GM18858 (cell line): ENCODE data around the gene NUFIP2.
"Not testable (repeated sequence)": the region's sequence is repeated elsewhere in the genome, so short reads cannot be mapped to it uniquely, and the experiment has no call there.

Experiments used
- ATAC-seq: cut with Tn5 transposase; IDR thresholded peaks from one replicate; pipeline ENCODE4 v1.9.1; 2021; ENCODE audit not compliant: unreplicated experiment

NUFIP2 gene

DNA sequence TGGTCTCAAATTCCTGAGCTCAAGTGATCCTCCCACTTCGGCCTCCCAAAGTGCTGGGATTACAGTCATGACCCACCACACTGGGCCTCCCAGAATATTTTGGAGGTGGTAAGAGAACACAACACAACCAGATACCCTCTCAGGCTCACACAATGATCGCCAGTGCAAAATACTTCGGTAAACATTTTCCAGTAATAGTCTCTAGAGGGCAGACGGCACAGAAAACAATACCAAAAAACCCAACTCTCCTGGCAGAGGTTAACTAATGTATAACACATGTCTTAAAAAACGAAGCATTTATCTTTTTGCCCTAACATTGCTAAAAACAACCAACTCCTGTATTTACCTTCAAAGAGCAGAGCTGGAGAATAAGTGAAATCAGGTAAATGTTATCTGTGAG lies 10.5 kb downstream of the NUFIP2 start:
- no peak for ATAC-seq

DNA sequence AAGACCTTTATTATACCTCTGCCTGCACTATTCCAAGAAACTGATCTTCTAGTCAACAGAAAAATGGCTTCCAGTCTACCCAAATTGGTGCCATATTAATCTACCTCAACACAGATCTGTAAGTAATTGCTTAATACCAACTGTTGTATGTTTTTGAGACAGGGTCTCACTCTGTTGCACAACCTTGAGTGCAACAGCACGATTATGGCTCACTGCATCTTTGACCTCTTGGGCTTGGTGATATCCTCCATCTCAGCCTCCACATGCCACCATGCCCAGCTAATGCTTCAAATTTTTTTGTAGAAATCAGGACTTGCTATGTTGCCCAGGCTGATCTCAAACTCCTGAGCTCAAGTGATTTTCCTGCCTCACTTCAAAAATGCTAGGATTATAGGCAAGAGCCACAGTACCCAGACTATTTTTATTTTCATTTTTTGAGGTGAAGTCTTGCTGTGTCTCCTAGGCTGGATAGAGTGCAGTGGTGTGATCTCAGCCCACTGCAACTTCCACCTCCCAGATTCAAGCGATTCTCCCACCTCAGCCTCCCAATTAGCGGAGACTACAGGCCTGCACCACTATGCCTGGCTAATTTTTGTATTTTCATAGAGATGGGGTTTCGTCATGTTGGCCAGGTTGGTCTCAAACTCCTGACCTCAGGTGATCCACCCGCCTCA lies 14.4 kb downstream of the NUFIP2 start:
- ATAC-seq: no peak

DNA sequence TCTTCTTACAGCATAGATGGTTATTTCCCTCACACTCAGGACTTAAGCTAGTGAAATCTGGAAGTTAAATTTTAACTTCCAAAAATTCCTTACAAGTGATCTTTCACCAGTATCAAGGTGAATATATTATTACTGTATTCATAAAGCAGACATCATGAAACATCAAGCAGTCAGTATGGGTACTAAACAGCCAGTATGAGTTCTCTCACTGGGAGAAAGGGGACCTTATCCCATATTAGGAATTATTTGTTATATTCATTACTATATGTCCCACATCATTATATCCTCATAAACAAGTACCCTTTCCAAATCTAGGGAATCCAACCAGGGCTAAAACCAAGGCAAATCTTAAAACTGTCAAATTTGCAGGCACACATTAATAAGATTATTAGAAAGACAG lies 15.3 kb downstream of the NUFIP2 start:
- ATAC-seq: no peak

DNA sequence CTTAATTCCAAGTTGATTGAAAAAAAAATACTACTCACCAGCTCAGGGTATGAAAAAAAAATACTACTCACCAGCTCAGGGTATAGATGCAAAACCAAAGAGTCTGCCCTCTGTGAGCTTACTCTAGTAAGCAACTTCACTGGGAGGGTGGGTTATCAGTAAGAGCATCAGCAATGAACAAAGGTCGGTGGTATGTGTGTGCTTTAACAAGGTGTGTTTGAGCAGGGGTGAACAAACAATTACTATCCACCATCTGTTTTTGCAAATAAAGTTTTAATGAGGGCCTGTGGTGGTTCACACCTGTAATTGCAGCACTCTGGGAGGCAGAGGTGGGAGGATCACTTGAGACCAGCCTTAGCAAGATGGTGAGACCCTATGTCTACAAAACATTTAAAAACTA lies 20.0 kb downstream of the NUFIP2 start:
- no peak for ATAC-seq

DNA sequence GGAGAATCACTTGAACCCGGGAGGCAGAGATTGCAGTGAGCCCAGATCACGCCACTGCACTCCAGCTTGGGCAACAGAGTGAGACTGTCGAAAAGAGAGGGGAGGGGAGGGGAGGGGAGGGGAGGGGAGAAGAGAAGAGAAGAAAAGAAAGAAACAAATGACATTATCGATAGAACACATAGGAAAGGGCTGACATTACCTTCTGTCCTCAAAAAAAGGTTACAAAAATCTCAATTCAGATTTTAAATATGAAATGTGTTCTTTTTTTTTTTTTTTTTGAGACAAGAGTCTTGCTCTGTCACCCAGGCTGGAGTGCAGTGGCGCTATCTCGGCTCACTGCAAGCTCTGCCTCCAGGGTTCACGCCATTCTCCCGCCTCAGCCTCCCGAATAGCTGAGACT lies 22.0 kb downstream of the NUFIP2 start:
- not testable (repeated sequence) for ATAC-seq

DNA sequence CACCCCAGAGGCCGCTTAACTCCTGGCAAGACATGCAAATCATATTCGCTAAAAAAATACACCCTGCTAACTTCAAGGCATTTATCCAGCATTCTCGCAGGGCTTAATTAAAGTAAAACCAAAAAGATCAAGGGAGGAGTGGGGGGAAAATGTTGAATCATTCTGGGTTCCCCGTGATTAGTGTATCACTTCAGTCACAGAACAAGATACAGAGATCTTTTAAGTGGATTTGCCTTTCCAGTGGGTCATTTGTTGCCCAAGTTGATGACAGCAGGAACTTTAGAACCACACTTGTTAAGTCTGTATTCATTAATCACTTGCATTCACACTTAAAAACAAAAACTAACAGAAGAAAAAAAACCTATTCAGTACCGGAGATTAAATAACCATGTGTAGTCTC lies 30.0 kb downstream of the NUFIP2 start:
- ATAC-seq: no peak

DNA sequence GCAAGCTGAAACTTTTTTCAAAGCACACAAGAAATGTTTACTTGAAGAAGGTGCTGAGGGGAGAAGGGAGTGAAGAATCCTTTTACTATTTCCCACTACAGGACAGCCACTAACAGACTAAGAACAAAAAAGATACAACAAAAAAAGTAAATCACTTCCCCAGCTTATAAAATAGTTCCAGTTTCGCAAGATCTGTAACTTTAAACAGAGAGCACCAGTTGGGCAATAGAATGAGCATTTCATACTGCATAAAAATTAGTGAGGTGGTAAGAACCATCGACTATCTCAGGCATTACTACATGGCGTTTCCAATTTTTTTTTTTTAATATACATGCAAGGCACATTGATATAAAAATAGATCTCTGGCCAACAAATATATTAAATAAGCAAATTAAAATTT lies 36.2 kb downstream of the NUFIP2 start:
- ATAC-seq: no peak

DNA sequence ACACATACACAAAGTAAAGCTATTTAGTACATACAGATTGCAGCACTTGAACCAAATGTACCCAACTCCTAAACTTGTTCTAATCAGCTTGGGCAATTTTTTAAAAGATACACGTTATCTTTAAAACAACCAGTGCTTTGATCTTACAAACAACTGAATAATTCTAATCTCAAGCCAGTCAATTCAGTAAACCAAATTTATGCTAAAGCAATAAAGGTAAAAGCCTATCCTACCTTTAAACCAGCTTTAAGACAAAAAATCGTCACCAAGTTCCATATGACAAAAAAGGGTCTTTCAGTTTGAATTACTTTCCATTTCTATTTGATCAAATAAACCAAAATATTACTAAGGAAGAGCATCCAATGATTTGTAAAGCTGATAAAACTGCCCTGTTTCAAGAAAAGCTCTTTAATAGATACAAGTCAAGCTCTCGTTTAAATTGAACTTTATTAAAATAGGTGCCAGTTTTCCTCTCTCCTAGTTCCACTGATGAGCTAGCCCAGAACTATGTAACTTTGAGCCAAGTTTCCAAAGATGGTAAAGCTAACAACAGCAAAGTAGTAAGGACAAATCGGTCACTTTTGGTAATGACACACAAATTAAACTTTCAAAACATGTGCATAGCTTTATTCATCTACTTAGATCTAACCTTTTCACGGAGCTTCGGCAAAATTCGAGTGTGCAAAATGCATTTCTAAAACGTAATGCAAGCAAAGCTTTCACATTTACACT lies 37.0 kb downstream of the NUFIP2 start:
- ATAC-seq: no peak

DNA sequence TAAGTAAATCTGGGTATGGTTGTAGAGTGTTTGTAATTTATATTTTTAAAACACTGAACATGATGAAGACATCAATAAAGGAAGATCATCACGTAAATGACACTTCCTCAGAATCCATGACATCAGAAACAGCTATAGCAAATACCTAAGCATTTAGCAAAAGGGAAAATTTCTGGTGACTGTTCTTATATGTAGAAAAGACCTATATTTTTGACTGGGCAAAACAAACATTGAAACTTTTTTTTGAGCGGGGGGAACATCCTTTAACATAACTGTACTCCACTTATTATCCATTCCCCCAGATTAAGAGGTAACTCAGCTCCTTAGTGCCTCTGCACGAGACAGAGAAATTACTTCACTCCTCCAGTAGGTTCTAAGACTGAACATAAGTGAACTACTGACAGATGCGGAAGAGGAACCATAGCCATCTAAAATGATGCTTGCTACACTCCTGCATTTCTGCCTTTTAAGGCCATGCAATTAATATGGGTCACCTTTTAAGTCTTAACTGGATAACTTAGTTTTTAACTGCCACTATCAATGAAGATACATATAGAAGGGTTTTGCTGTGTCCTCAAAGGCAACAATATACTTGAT lies 37.9 kb downstream of the NUFIP2 start:
- no peak for ATAC-seq

DNA sequence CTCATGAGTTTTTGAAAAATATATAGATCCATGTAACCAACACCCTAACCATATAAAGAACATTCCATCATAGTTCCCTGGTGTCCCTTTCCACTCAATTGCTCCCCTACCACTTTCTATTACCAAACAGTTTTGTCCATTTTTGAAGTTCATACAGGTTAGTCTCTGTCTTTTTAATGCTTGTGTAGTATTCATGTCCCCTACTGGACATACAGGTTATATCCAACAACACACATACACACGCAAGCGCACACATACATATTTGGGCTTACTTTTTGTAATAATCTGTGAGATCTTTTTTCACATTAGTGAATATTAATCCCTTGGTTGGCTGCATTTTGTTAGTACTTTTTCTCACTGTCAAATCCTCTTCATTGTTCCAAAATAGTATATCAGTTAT lies 40.9 kb downstream of the NUFIP2 start:
- ATAC-seq: no peak

DNA sequence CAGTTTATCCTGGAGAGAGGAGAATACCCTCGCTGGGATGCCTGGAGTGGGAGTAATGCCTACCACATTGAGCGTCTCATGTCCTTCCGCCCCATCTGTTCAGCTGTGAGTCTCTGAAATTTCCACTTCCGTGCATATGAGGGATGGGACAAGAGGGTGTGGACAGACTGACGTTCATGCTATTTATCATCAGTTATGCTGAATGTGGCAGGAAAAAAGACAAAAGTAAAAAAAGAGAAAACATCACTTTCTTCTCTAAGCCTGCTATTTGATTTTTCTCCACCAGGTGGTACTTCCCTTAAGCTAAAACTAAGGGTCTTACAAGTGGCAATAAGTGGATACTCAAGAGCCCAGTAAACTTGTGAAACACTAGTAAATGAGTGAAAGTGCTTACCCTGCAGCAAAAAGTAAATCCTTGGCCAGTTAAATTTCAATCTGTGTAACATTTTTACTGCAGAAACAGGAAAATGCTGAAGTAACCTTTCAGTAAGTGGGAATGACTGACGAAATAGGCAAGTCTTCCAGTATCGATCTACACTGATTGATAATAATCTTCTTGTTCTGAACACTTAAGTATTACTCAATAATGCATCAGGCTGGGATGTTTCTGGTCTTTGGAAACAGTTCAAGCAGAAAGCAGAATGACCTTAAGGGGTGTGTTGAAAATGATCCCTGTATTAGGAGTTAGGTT lies 41.7 kb downstream of the NUFIP2 start:
- ATAC-seq: no peak

DNA sequence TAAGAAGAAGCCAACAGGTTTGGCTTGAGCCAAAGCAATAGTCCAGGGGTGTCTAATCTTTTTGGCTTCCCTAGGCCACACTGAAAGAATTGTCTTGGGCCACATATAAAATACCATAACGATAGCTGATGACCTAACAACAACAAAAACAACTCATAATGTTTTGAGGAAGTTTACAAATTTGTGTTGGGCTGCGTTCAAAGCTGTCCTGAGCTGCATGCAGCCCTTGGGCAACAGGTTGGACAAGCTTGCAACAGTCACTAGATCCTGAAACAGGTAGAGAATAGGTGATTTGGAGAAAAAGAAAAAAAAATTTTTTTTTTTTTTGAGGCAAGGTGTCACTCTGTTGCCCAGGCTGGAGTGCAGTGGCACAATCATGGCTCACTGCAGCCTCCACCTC lies 42.8 kb downstream of the NUFIP2 start:
- no peak for ATAC-seq

DNA sequence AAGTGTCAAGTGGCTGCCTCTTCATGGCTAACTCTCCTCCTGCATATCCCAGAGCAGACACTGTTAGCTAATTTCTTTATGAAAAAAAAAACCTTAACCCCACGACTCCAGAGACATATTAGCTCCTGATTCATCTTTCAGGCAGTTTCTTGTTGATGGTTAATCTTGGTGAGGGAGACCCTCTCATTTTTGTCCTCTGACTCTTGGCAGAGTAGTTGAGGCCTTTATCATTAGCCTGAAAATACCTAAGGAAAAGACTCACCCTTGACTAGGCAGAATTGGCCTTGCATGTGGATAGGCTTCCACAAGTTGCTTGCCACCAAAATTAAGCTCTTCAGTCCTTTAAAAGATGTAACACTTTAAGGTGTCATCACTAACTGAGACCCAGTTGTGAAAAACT lies 43.3 kb downstream of the NUFIP2 start:
- no peak for ATAC-seq

DNA sequence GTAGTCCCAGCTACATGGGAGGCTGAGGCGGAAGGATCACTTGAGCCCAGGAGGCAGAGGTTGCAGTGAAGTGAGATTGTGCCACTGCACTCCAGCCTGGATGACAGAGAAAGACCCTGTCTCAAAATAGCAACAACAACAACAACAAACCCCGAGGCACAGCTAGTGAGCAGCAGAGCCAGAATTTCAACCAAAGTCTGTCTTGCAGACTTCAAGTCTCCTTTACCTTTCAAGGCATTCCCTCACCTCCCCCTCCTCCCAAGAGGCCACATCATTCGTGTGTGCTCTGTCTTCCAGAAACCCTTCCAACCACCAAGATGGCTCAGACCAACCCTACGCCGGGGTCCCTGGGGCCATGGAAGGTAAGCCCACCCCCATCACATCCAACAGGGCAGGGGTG lies 45.1 kb downstream of the NUFIP2 start:
- ATAC-seq: no peak

DNA sequence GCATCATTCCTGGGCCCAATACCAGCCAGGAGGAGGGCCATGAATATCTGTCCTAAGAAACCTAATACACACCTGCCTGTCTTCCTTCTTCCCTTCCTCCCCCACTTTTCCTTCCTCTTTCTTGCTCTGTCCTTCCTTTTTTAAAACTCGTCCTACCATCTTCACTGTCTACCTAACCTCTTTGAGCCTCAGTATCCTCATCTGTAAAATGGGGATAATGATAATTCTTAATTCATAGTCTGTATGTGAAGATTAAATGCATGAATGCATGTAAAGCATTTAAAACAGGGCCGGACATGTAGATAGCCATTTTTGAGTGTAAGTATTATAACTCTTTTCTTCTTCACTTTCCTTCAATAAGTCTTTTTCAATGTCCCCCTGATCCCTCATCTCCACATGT lies 46.7 kb downstream of the NUFIP2 start:
- ATAC-seq: no peak

DNA sequence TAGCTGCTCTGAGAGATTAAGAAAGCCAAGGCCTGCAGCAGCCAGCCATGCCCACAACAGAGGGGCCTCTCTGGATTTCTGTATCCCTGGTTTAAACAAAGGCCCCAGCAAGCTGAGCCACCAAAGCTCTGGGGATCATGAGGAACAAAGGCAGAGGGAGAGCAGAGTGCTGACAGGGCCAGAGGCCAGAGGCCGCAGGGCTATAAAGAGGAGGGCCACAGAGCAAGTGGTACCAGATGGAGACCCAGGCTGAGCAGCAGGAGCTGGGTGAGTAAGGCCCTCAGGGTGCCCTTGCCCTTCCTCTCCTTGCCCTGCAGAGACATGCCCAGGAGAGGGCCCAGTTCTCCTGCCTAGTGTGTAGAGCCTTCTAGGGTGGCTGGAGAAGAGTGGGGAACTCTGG lies 47.3 kb downstream of the NUFIP2 start, which contains the start of gene CRYBA1:
Gene CRYBA1, plus strand, starts transcription at position 232 of the 400 bp plus-strand sequence. Its CDS starts 5 bp downstream, at position 237.
- no peak for ATAC-seq

DNA sequence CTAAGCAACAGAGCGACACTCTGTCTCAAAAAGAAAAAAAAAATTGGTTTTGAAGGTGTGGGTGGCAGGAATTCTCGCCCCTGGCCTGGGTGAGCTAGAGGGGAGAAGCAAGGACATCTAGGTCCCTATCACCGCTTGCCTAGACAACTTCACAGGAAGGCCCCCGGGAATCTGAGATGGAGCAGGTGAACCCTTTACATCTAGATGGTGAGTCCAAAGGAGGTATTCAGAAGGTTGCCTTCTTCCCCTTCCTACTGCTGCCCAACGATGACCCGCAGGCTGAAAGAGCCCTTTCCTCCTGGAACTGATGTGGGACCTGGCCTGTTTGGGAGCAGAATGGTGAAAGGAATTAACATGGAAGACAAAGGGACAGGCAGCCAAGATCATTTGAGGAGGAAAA lies 48.5 kb downstream of the NUFIP2 start:
- ATAC-seq: no peak

DNA sequence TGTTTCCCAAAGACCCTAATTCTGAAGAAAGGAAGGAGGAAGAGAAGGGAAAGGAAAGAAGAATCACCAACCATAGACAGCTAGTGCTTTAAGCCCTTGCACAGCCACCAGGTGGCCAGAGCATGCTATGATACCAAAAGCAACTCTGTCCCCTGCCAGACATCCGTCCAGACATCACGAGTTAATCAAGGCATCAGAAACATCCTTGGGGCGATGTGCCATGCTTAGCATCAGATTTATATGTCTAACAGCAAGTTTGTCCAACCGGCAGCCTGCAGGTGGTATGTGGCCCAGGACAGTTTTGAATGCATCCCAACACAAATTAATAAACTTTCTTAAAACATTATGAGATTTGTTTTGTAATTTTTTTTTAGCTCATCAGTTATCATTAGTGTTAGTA lies 50.2 kb downstream of the NUFIP2 start:
- ATAC-seq: no peak

DNA sequence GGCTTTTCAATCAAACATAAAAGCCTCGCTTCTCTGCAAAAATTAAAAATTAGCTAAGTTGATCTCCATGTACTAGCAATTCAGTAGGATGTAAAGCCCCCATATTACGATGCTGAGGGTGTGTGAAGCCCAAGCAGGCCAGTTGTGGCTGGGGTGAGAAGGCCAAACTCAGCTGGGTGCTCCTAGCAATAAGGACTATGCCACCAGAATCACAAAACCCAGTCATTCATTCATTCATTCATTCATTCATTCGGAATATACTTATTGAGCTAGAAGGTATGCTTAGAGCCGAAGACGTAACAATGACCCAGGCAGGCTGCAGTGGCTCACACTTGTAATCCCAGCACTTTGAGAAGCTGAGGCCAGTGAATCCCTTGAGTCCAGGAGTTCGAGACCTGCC lies 51.2 kb downstream of the NUFIP2 start:
- ATAC-seq: no peak

DNA sequence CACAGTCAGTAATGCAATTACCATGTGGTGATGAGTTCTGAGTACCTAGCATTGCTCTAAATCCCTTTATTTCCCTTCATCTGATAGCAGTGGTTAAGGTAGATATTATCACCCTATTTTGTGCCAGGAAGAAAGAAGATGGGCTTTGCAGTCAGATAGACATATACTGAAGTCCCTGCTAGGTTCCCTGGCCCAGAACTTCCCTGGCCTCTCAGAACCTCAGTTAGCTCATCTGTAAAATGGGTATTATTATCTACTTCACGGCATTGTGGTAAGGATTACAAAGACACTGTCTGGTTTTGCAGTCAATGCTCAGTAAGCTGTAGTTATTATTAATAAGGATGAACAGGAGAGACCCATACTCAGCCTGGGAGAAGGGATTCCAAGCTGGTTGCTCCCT lies 51.9 kb downstream of the NUFIP2 start:
- no peak for ATAC-seq
